K562 (cell line): ENCODE data around the gene AIDA. TPM values are rescaled to one million over a fixed set of nuclear protein-coding genes. Genes with fewer than 3 reads are reported as not detected.

Source experiments
- AFF1 ChIP-seq, 2 experiments: fragments of 450-650 bp; IDR thresholded peaks; 2 replicates each; pipeline ENCODE4 v1.6.1; 2018; ENCODE audit warnings: mild to moderate bottlenecking in 2 of 2, low read depth in 1 of 2; ENCODE audit not compliant: partially characterized antibody in 2 of 2
- ATF7 ChIP-seq: fragments of 450-650 bp; IDR thresholded peaks from 2 replicates; pipeline ENCODE4 v1.7.1; 2014; ENCODE audit warnings: mild to moderate bottlenecking, moderate library complexity
- CBX1 ChIP-seq: sonication (generic); IDR thresholded peaks from 2 replicates; pipeline ENCODE4 v1.6.1; 2016; ENCODE audit warnings: antibody characterized with exemption, low read depth, mild to moderate bottlenecking
- CCAR2 ChIP-seq: fragments of 200-400 bp; formaldehyde crosslinking; IDR thresholded peaks from 2 replicates; pipeline ENCODE4 v1.6.1; 2017; ENCODE audit warnings: mild to moderate bottlenecking, low read depth, low read length
- ETV1 ChIP-seq: fragments of 450-650 bp; conservative IDR thresholded peaks from 2 replicates; pipeline ENCODE4 v1.6.1; 2016; ENCODE audit warnings: missing genetic modification characterization, control low read depth, low read depth, missing compliant biosample characterization
- FOXK1 ChIP-seq: sonication (generic); formaldehyde crosslinking; IDR thresholded peaks from 2 replicates; pipeline ENCODE4 v1.8.0; 2022; ENCODE audit warnings: missing genetic modification reagents, mild to moderate bottlenecking, borderline replicate concordance
- GABPA ChIP-seq: fragments of 200-800 bp; sonication (Bioruptor generic); conservative IDR thresholded peaks from 2 replicates; pipeline ENCODE4 v1.6.1; 2016; ENCODE audit warnings: low read depth, missing genetic modification characterization, missing compliant biosample characterization
- HEY1 ChIP-seq: fragments of 250-450 bp; sonication (Bioruptor Pico); IDR thresholded peaks from 2 replicates; pipeline ENCODE4 v1.5.0; 2020; ENCODE audit warnings: mild to moderate bottlenecking, moderate library complexity, borderline replicate concordance
- JUNB ChIP-seq: fragments of 450-650 bp; formaldehyde crosslinking; conservative IDR thresholded peaks from 2 replicates; pipeline ENCODE4 v1.4.0; 2020; ENCODE audit warnings: mild to moderate bottlenecking
- MBD2 ChIP-seq: sonication (generic); IDR thresholded peaks from 2 replicates; pipeline ENCODE4 v1.6.1; 2016; ENCODE audit warnings: low read depth, borderline replicate concordance
- MEF2A ChIP-seq: IDR thresholded peaks from 2 replicates; pipeline ENCODE4 v1.6.1; 2011; ENCODE audit warnings: low read depth, mild to moderate bottlenecking, low read length, moderate library complexity; ENCODE audit not compliant: control insufficient read depth
- MEIS2 ChIP-seq: fragments of 450-650 bp; IDR thresholded peaks from 2 replicates; pipeline ENCODE4 v1.6.1; 2014; ENCODE audit warnings: mild to moderate bottlenecking; ENCODE audit not compliant: partially characterized antibody
- SAP30 ChIP-seq: fragments of 200-600 bp; sonication (generic); IDR thresholded peaks from 2 replicates; pipeline ENCODE4 v1.6.1; 2012; ENCODE audit warnings: borderline replicate concordance, low read depth, mild to moderate bottlenecking, moderate library complexity, low read length, control low read depth, inconsistent platforms; ENCODE audit not compliant: insufficient read depth, poor library complexity, severe bottlenecking
- SLC30A9 ChIP-seq: fragments of 250-450 bp; sonication (Bioruptor Pico); IDR thresholded peaks from 2 replicates; pipeline ENCODE4 v1.8.0; 2022; ENCODE audit warnings: mild to moderate bottlenecking, moderate library complexity
- SRSF7 ChIP-seq: fragments of 200-400 bp; formaldehyde crosslinking; optimal IDR thresholded peaks from 2 replicates; pipeline ENCODE3; 2017; ENCODE audit warnings: mild to moderate bottlenecking, low read depth, low read length
- SUPT5H ChIP-seq: fragments of 450-650 bp; IDR thresholded peaks from 2 replicates; pipeline ENCODE4 v1.6.1; 2016
- TCF7L2 ChIP-seq: fragments of 150-350 bp; IDR thresholded peaks from 2 replicates; pipeline ENCODE4 v1.6.1; 2016; ENCODE audit warnings: low read depth, mild to moderate bottlenecking, low read length, moderate library complexity
- TFAP4 ChIP-seq: sonication (generic); formaldehyde crosslinking; IDR thresholded peaks from 2 replicates; pipeline ENCODE4 v1.8.0; 2022; ENCODE audit warnings: missing genetic modification reagents, mild to moderate bottlenecking, moderate library complexity, borderline replicate concordance
- U2AF2 ChIP-seq: fragments of 200-400 bp; formaldehyde crosslinking; optimal IDR thresholded peaks from 2 replicates; pipeline ENCODE3; 2017; ENCODE audit warnings: low read depth, mild to moderate bottlenecking, low read length
- ZNF165 ChIP-seq: fragments of 250-450 bp; sonication (Bioruptor Pico); IDR thresholded peaks from 2 replicates; pipeline ENCODE4 v1.4.0; 2020; ENCODE audit warnings: borderline replicate concordance
- ZNF324 ChIP-seq: fragments of 250-450 bp; sonication (Bioruptor Pico); IDR thresholded peaks from 2 replicates; pipeline ENCODE4 v1.4.0; 2020; ENCODE audit warnings: mild to moderate bottlenecking
- ZNF408 ChIP-seq: fragments of 250-450 bp; sonication (Bioruptor Pico); IDR thresholded peaks from 2 replicates; pipeline ENCODE4 v1.4.0; 2020; ENCODE audit warnings: low read depth, mild to moderate bottlenecking, moderate library complexity
- ZNF551 ChIP-seq: fragments of 250-450 bp; sonication (Bioruptor Pico); IDR thresholded peaks from 2 replicates; pipeline ENCODE4 v1.5.0; 2021; ENCODE audit warnings: mild to moderate bottlenecking, moderate library complexity
- ZNF766 ChIP-seq: fragments of 200-800 bp; sonication (Bioruptor generic); conservative IDR thresholded peaks from 2 replicates; pipeline ENCODE4 v1.6.1; 2016; ENCODE audit warnings: missing genetic modification characterization, missing compliant biosample characterization
- polyA plus RNA-seq, 8 experiments: library from polyadenylated mRNA; depleted of rRNA in 4 of 8; stranded (reverse) in 5 of 8; unstranded in 3 of 8; fragments of >200 nt; fragmentation: Nextera tagmentation in 2 of 8; fragmentation: Illumina TruSeq in 1 of 8; extraction: Ambion mirVana in 2 of 8; extraction: Trizol in 1 of 8; gene quantifications; 2 replicates each; pipeline versions ENCODE4 v1.2.1 to v1.2.3, GENCODE V29; 2011 to 2014; ENCODE audit warnings: inconsistent platforms in 1 of 8, missing spikeins in 1 of 8
- total RNA-seq, 7 experiments: library from RNA; depleted of rRNA in 6 of 7; stranded (reverse); fragments of >200 nt in 6 of 7; fragmentation: Illumina TruSeq in 2 of 7; extraction: Trizol in 2 of 7; gene quantifications; 2 replicates each; pipeline versions ENCODE4 v1.2.1 to v1.2.3, GENCODE V29; 2011 to 2021; ENCODE audit warnings: low replicate concordance in 1 of 7

AIDA gene
- total and polyA plus RNA-seq, 9 of the 15 experiments (the other 6 are each of a cell fraction or from before 2014, with no cell fraction given) = 18.2 to 77.9 (median 24.9) TPM

- TF ChIP-seq GABPA (tag) = peak; percentile 93
- no peak for TF ChIP-seq MEIS2
- no peak for TF ChIP-seq CCAR2
- no peak for TF ChIP-seq ZNF551
- peak; percentile 96 for TF ChIP-seq SUPT5H
- TF ChIP-seq SLC30A9 (CRISPR knock-in tag) = no peak
- TF ChIP-seq ATF7 = peak; percentile 99
- no peak for TF ChIP-seq ZNF324 (CRISPR knock-in tag)
- peak; percentile 99 for TF ChIP-seq ETV1
- peak; percentile 30; the same call in 1 of the 2 replicates for TF ChIP-seq CBX1
- TF ChIP-seq U2AF2 = no peak
- 0 out of 2 replicates have a peak, but pooled peaks have one; percentile 13 for TF ChIP-seq HEY1 (CRISPR knock-in tag)
- TF ChIP-seq AFF1 (IDR thresholded peaks at IDR 0.05; ENCODE audit: low read depth in 1 of 2, partially characterized antibody in 2 of 2) = peak; percentile 39 to 63
- peak; percentile 62; the same call in 1 of the 2 replicates for TF ChIP-seq ZNF766 (CRISPR knock-in tag)
- TF ChIP-seq ZNF165 = no peak
- peak; percentile 95 for TF ChIP-seq TCF7L2
- TF ChIP-seq SAP30 = peak; percentile 88
- no peak for TF ChIP-seq ZNF408 (CRISPR knock-in tag)
- no peak for TF ChIP-seq SRSF7
- no peak for TF ChIP-seq FOXK1
- TF ChIP-seq TFAP4 = peak; percentile 98
- TF ChIP-seq JUNB (CRISPR knock-in tag) = no peak
- TF ChIP-seq MEF2A = no peak
- peak; percentile 96 for TF ChIP-seq MBD2
Measured at GRCh38 chr1:222643938-222644635, 68.2 kb downstream of the AIDA start (continued).
